Pancreas (tissue), 10 donors: ENCODE measurements around the gene PPP2R5E. TPM values are rescaled to one million over a fixed set of nuclear protein-coding genes. Genes with fewer than 3 reads are reported as not detected.
A peak's percentile ranks its signal among the peaks of the same experiment; 100 is the strongest.

Experiments used
- ATAC-seq, 4 donors: fragments of 200-7000 bp; cut with Tn5 transposase; one replicate each; pipeline versions ENCODE4 v1.8.0 to v1.9.1; 2020; ENCODE audit warnings: mild to moderate bottlenecking in 4 of 4, moderate library complexity in 4 of 4
- DNase-seq, 6 donors: peaks; one replicate each; pipeline ENCODE4 v3.0.0-alpha.2; 2020
- FAIRE-seq: peaks from 2 replicates; lab custom pipeline; 2012; peaks lifted over from hg19 to GRCh38; lab: Jason Lieb, UNC
- H3K27ac ChIP-seq, 4 donors: fragments of 200-600 bp; sonication (generic); 1 replicate in 3 of 4; 2 replicates in 1 of 4; pipeline versions ENCODE4 v1.5.0 to v1.8.0; 2020
- H3K27me3 ChIP-seq, 4 donors: fragments of 200-600 bp; one replicate each; pipeline ENCODE4 v1.8.0; 2021
- H3K36me3 ChIP-seq, 3 donors: fragments of 200-600 bp; sonication (generic) in 1 of 3; one replicate each; pipeline versions ENCODE4 v1.5.0 to v1.8.0; 2020 to 2021
- H3K4me1 ChIP-seq, 3 donors: fragments of 200-600 bp; one replicate each; pipeline ENCODE4 v1.8.0; 2021
- H3K4me3 ChIP-seq, 4 donors: fragments of 200-600 bp; sonication (generic) in 2 of 4; one replicate each; pipeline versions ENCODE4 v1.5.0 to v1.8.0; 2020 to 2021
- H3K9me3 ChIP-seq, 4 donors: fragments of 200-600 bp; one replicate each; pipeline ENCODE4 v1.8.0; 2021
- CTCF ChIP-seq, 4 donors: fragments of 200-600 bp; sonication (generic) in 3 of 4; IDR thresholded peaks; one replicate each; pipeline versions ENCODE4 v1.5.0 to v1.8.0; 2021; ENCODE audit warnings: antibody characterized with exemption in 4 of 4
- WGBS, 2 donors: extraction: QIAGEN DNeasy Blood & Tissue Kit; methylation state at CpG; one replicate each; pipeline ENCODE4 v1.1.7; 2013; 5-methylcytosine and 5-hydroxymethylcytosine counted together
- intact Hi-C, 3 donors: fragments of 100-400 bp; cut with DNase I; formaldehyde crosslinking; loops; one replicate each; pipeline versions ENCODE4 v1.11.1 to v1.14.2; 2022
- polyA plus RNA-seq, 2 donors: library from polyadenylated mRNA; stranded (reverse); fragments of 200-250 nt; gene quantifications; one replicate each; pipeline ENCODE4 v1.2.3, GENCODE V29; 2013
- total RNA-seq, 6 donors: library from RNA; stranded (reverse); fragmentation: NEBNext Ultra II Directional in 4 of 6; extraction: Animal tissue kit (Norgen Biotek cat#: 25700) in 4 of 6; gene quantifications; one replicate each; pipeline versions ENCODE4 v1.2.1 to v1.2.4, GENCODE V29; 2021 to 2023
- donor health status: healthy with polysubstance abuse.
- donor health status: DM: no; HTN: no; CAD: no; lungs with moderate emphysema.
- donor health status: DM: no; HTN: no; CAD: no.
- donor health status: control.
- donor health status: control.
- donor health status: Bipolar disorder and iron deficiency.
- donor health status: DM: yes; HTN: yes; CAD: no.
- donor health status: DM: no; HTN: no; CAD: no.
- donor health status: DM: no; HTN: no; CAD: no.
- donor health status: DM: yes; HTN: yes; CAD: no.

Gene PPP2R5E
- total and polyA plus RNA-seq, 8 donors: 3.6 to 25.6 (median 15.0) TPM

- intact Hi-C loops: no loop called here
- FAIRE-seq (no peak), ATAC-seq (peak in 2 of 4 donors; percentile 28 to 41), DNase-seq (no peak)
- peaks cover 20 to 39% (median 33%) of the 10 kb centered on the region in 3 donors for H3K4me1 ChIP-seq
- H3K27me3 ChIP-seq: no peaks in the 10 kb centered on the region
- WGBS, 2 donors: 22% methylated on average over 4 of the region's 4 CpGs
- no peak for TF ChIP-seq CTCF (IDR thresholded peaks at IDR 0.05)
- H3K9me3 ChIP-seq: no peaks in the 10 kb centered on the region
- H3K27ac ChIP-seq: no peak overlapping the region
- H3K4me3 ChIP-seq: no peak overlapping the region
- no peaks in the 10 kb centered on the region for H3K36me3 ChIP-seq
Measured at GRCh38 chr14:63467440-63468072, 75.6 kb downstream of the PPP2R5E start.

- no peak for TF ChIP-seq CTCF (IDR thresholded peaks at IDR 0.05)
- no peaks in the 10 kb centered on the region for H3K36me3 ChIP-seq
- WGBS, 2 donors: 94 to 96% methylated on average over 8 of the region's 8 CpGs
- H3K9me3 ChIP-seq: no peaks in the 10 kb centered on the region
- no peaks in the 10 kb centered on the region for H3K27me3 ChIP-seq
- no peak for FAIRE-seq
- no peak overlapping the region for H3K27ac ChIP-seq
- H3K4me1 ChIP-seq: peaks cover 13 to 29% (median 16%) of the 10 kb centered on the region in 3 donors
- no peak for DNase-seq
- ATAC-seq: no peak
- intact Hi-C loops: no loop called here
- H3K4me3 ChIP-seq: no peak overlapping the region
Measured at GRCh38 chr14:63465347-63465746, 77.8 kb downstream of the PPP2R5E start.

GRCh38 chr14:63460680-63461369 lies 82.4 kb downstream of the PPP2R5E start:
- no peak for TF ChIP-seq CTCF (IDR thresholded peaks at IDR 0.05)
- Histone ChIP-seq H3K9me3 (no peaks in the 10 kb centered on the region), H3K36me3 (no peaks in the 10 kb centered on the region), H3K27me3 (no peaks in the 10 kb centered on the region), H3K4me1 (peaks cover 9 to 23% (median 21%) of the 10 kb centered on the region in 3 donors), H3K4me3 (no peak overlapping the region), H3K27ac (no peak overlapping the region)
- no peak for DNase-seq
- WGBS, 2 donors: 40 to 48% methylated on average over 4 of the region's 4 CpGs
- ATAC-seq: peak in 2 of 4 donors; percentile 50 to 56
- intact Hi-C loops: no loop called here
- no peak for FAIRE-seq

- no peak for TF ChIP-seq CTCF (IDR thresholded peaks at IDR 0.05)
- Histone ChIP-seq H3K9me3 (no peaks in the 10 kb centered on the region), H3K27me3 (no peaks in the 10 kb centered on the region), H3K4me3 (no peak overlapping the region), H3K36me3 (no peaks in the 10 kb centered on the region), H3K4me1 (peaks cover 9 to 30% (median 23%) of the 10 kb centered on the region in 3 donors), H3K27ac (peak overlapping the region in 1 of 4 donors; percentile 1)
- 23 to 31% methylated on average over 6 of the region's 6 CpGs for WGBS, 2 donors
- ATAC-seq (peak in 3 of 4 donors; percentile 48 to 65 (median 51)), DNase-seq (no peak), FAIRE-seq (no peak)
- intact Hi-C loops: no loop called here
Measured at GRCh38 chr14:63459738-63460137, 83.4 kb downstream of the PPP2R5E start.

- peak in 1 of 6 donors; percentile 43 for DNase-seq
- no peak for TF ChIP-seq CTCF (IDR thresholded peaks at IDR 0.05)
- peak; percentile 52 to 82 (median 74) for ATAC-seq
- no peak overlapping the region for H3K27ac ChIP-seq
- no peak for FAIRE-seq
- intact Hi-C loops: no loop called here
- H3K27me3 ChIP-seq: no peaks in the 10 kb centered on the region
- no peaks in the 10 kb centered on the region for H3K36me3 ChIP-seq
- H3K9me3 ChIP-seq: no peaks in the 10 kb centered on the region
- H3K4me3 ChIP-seq: no peak overlapping the region
- 29 to 35% methylated on average over 4 of the region's 4 CpGs for WGBS, 2 donors
- peaks cover 9 to 37% (median 25%) of the 10 kb centered on the region in 3 donors for H3K4me1 ChIP-seq
Measured at GRCh38 chr14:63457498-63457897, 85.7 kb downstream of the PPP2R5E start.
